CD14-positive monocyte (primary cell): ENCODE results near the gene MYO1E. TPM values are rescaled to one million over a fixed set of nuclear protein-coding genes. Genes with fewer than 3 reads are reported as not detected.

Source experiments
- DNase-seq, 3 donors: peaks; one replicate each; pipeline ENCODE4 v3.0.0-alpha.2; 2011 to 2022
- H2AFZ ChIP-seq: 2 replicates; pipeline ENCODE4 v1.6.0; 2012; ENCODE audit warnings: mild to moderate bottlenecking, low read depth, low read length, inconsistent platforms; ENCODE audit not compliant: insufficient read depth, poor library complexity, severe bottlenecking
- H3K27ac ChIP-seq, 2 donors: 1 replicate in 1 of 2; 2 replicates in 1 of 2; pipeline ENCODE4 v1.5.1; 2012 to 2013; ENCODE audit warnings: low read length in 2 of 2, control low read depth in 1 of 2, inconsistent platforms in 1 of 2, low read depth in 1 of 2, mild to moderate bottlenecking in 1 of 2
- H3K27me3 ChIP-seq, 2 donors: one replicate each; pipeline versions ENCODE4 v1.6.0 to v1.6.1; 2011 to 2013; ENCODE audit warnings: low read length in 2 of 2; ENCODE audit not compliant: control insufficient read depth in 2 of 2, insufficient read depth in 2 of 2
- H3K36me3 ChIP-seq, 2 donors: replicated peaks in 1 of 2; 1 replicate in 1 of 2; 2 replicates in 1 of 2; pipeline versions ENCODE4 v1.5.1 to v1.6.1; 2012 to 2013; ENCODE audit warnings: low read length in 2 of 2, control low read depth in 1 of 2, inconsistent platforms in 1 of 2, mild to moderate bottlenecking in 1 of 2; ENCODE audit not compliant: insufficient read depth in 2 of 2, control insufficient read depth in 1 of 2
- H3K4me1 ChIP-seq, 2 donors: 1 replicate in 1 of 2; 2 replicates in 1 of 2; pipeline versions ENCODE4 v1.5.1 to v1.6.1; 2012 to 2013; ENCODE audit warnings: low read length in 2 of 2, control low read depth in 1 of 2, inconsistent platforms in 1 of 2, mild to moderate bottlenecking in 1 of 2, moderate library complexity in 1 of 2; ENCODE audit not compliant: insufficient read depth in 2 of 2, control insufficient read depth in 1 of 2
- H3K4me2 ChIP-seq: replicated peaks from 2 replicates; pipeline ENCODE3; 2012; ENCODE audit warnings: low read length, moderate library complexity, mild to moderate bottlenecking; ENCODE audit not compliant: poor library complexity, severe bottlenecking; ENCODE audit errors: extremely low read depth
- H3K4me3 ChIP-seq, 3 experiments: fragments of 200-600 bp in 1 of 3; sonication (generic) in 1 of 3; replicated peaks in 1 of 3; 1 replicate in 2 of 3; 2 replicates in 1 of 3; pipeline ENCODE4 v1.5.1; 2011 to 2013; ENCODE audit warnings: low read length in 3 of 3, mild to moderate bottlenecking in 3 of 3, control low read depth in 2 of 3, low read depth in 2 of 3, inconsistent platforms in 1 of 3, moderate library complexity in 1 of 3
- H3K79me2 ChIP-seq: 2 replicates; pipeline ENCODE4 v1.6.0; 2012; ENCODE audit warnings: mild to moderate bottlenecking, control low read depth, inconsistent platforms, low read length, moderate library complexity; ENCODE audit not compliant: insufficient read depth
- H3K9ac ChIP-seq: 2 replicates; pipeline ENCODE4 v1.6.0; 2017; ENCODE audit warnings: low read length, mild to moderate bottlenecking; ENCODE audit not compliant: insufficient read depth, poor library complexity, severe bottlenecking
- H3K9me3 ChIP-seq, 2 donors: replicated peaks in 1 of 2; 1 replicate in 1 of 2; 2 replicates in 1 of 2; pipeline versions ENCODE4 v1.5.1 to v1.6.1; 2012 to 2013; ENCODE audit warnings: low read length in 2 of 2, control low read depth in 1 of 2; ENCODE audit not compliant: control insufficient read depth in 1 of 2, insufficient read depth in 1 of 2
- H4K20me1 ChIP-seq: 2 replicates; pipeline ENCODE4 v1.6.0; 2012; ENCODE audit warnings: mild to moderate bottlenecking, low read length, control low read depth, moderate library complexity; ENCODE audit not compliant: insufficient read depth
- H3K27ac Mint-ChIP-seq, 7 donors: one replicate each; pipeline ENCODE4 v1.8.0; 2020; ENCODE audit warnings: mild to moderate bottlenecking in 7 of 7, mixed read lengths in 7 of 7, moderate library complexity in 6 of 7, inconsistent platforms in 2 of 7
- H3K27me3 Mint-ChIP-seq, 3 donors: one replicate each; pipeline ENCODE4 v1.8.0; 2021 to 2022; ENCODE audit warnings: low read depth in 3 of 3, mild to moderate bottlenecking in 3 of 3, mixed read lengths in 3 of 3, moderate library complexity in 3 of 3, inconsistent platforms in 1 of 3
- H3K36me3 Mint-ChIP-seq, 2 donors: one replicate each; pipeline ENCODE4 v1.8.0; 2020; ENCODE audit warnings: mixed read lengths in 2 of 2, inconsistent platforms in 1 of 2, mild to moderate bottlenecking in 1 of 2
- H3K4me1 Mint-ChIP-seq: one replicate; pipeline ENCODE4 v1.8.0; 2020; ENCODE audit warnings: mild to moderate bottlenecking, mixed read lengths
- H3K4me3 Mint-ChIP-seq, 2 donors: one replicate each; pipeline ENCODE4 v1.8.0; 2020; ENCODE audit warnings: mild to moderate bottlenecking in 2 of 2, mixed read lengths in 2 of 2, moderate library complexity in 1 of 2
- H3K9me3 Mint-ChIP-seq, 7 donors: one replicate each; pipeline ENCODE4 v1.8.0; 2020 to 2022; ENCODE audit warnings: mixed read lengths in 7 of 7, mild to moderate bottlenecking in 6 of 7, moderate library complexity in 6 of 7, inconsistent platforms in 2 of 7
- CTCF ChIP-seq: fragments of 200-600 bp; IDR thresholded peaks from one replicate; pipeline ENCODE4 v1.8.0; 2022; ENCODE audit warnings: antibody characterized with exemption, mild to moderate bottlenecking
- WGBS: methylation state at CpG from one replicate; pipeline ENCODE4 v1.1.5; 2013; ENCODE audit warnings: missing lambda C conversion rate; ENCODE audit not compliant: insufficient coverage; 5-methylcytosine and 5-hydroxymethylcytosine counted together
- intact Hi-C, 2 donors: fragments of 100-400 bp; cut with micrococcal nuclease; formaldehyde crosslinking; loops; one replicate each; pipeline versions ENCODE4 v1.15.0 to v1.15.1; 2023
- polyA plus RNA-seq, 3 donors: library from polyadenylated mRNA; depleted of rRNA in 1 of 3; unstranded in 2 of 3; stranded (reverse) in 1 of 3; fragments of 300-500 nt in 2 of 3; fragments of >200 nt in 1 of 3; fragmentation: Illumina TruSeq in 2 of 3; gene quantifications; 1 replicate in 2 of 3; 2 replicates in 1 of 3; pipeline ENCODE4 v1.2.3, GENCODE V29; 2012 to 2021

The MYO1E gene
- polyA plus RNA-seq, 3 donors, result 5.5 to 16.2 (median 6.2) TPM

GRCh38 chr15:59276225-59277178, 96.2 kb downstream of the MYO1E start:
- intact Hi-C loops, result no loop called here
- Mint-ChIP-seq H3K36me3 (peaks cover 1 to 3% of the 10 kb centered on the region in 2 donors), H3K27ac (no peak overlapping the region), H3K9me3 (no peaks in the 10 kb centered on the region), H3K4me1 (peaks cover 26% of the 10 kb centered on the region), H3K27me3 (no peaks in the 10 kb centered on the region), H3K4me3 (no peak overlapping the region)
- Histone ChIP-seq H3K79me2 (no peaks in the 10 kb centered on the region), H3K27me3 (no peaks in the 10 kb centered on the region), H3K4me3 (no peak overlapping the region), H3K36me3 (no peaks in the 10 kb centered on the region), H3K9me3 (no peaks in the 10 kb centered on the region), H3K9ac (no peak overlapping the region), H3K4me2 (no peak overlapping the region), H3K27ac (no peak overlapping the region), H3K4me1 (peaks cover 17 to 22% of the 10 kb centered on the region in 2 donors), H4K20me1 (peaks cover 16% of the 10 kb centered on the region), H2AFZ (no peak overlapping the region)
- DNase-seq, result no peak
- no peak for TF ChIP-seq CTCF
- no CpG with 5 or more reads among the region's 15 CpGs for WGBS

- no peaks in the 10 kb centered on the region for H3K27me3 ChIP-seq
- Mint-ChIP-seq H3K4me1 (peaks cover 18% of the 10 kb centered on the region), H3K27me3 (no peaks in the 10 kb centered on the region), H3K27ac (peak overlapping the region in 5 of 7 donors; percentile 7 to 50 (median 38)), H3K36me3 (peaks cover 3 to 7% of the 10 kb centered on the region in 2 donors), H3K9me3 (no peaks in the 10 kb centered on the region), H3K4me3 (no peak overlapping the region)
- H3K4me1 ChIP-seq, result peaks cover 11 to 16% of the 10 kb centered on the region in 2 donors
- peak in 2 of 3 donors; percentile 17 to 19 for DNase-seq
- H3K9me3 ChIP-seq, result no peaks in the 10 kb centered on the region
- peaks cover 14% of the 10 kb centered on the region for H4K20me1 ChIP-seq
- no peak overlapping the region for H3K4me3 ChIP-seq
- intact Hi-C loops, result no loop called here
- H3K4me2 ChIP-seq, result no peak overlapping the region
- no peaks in the 10 kb centered on the region for H3K79me2 ChIP-seq
- no peak overlapping the region for H2AFZ ChIP-seq
- no peak for TF ChIP-seq CTCF
- H3K27ac ChIP-seq, result no peak overlapping the region
- no peak overlapping the region for H3K9ac ChIP-seq
- no peaks in the 10 kb centered on the region for H3K36me3 ChIP-seq
- 100% methylated on average over 3 of the region's 6 CpGs for WGBS
These were observed 98.3 kb downstream of the MYO1E start for GRCh38 chr15:59274126-59274970.
